A673 (cell line): ENCODE data around the gene NINJ2. TPM values are rescaled to one million over a fixed set of nuclear protein-coding genes. Genes with fewer than 3 reads are reported as not detected.
"Not testable (repeated sequence)": the region's sequence is repeated elsewhere in the genome, so short reads cannot be mapped to it uniquely, and the experiment has no call there.

Experiments
- BruUV-seq: library from RNA; stranded (reverse); fragments of 400-500 nt; replicated peaks from 2 replicates; lab custom pipeline; 2021; lab: Mats Ljungman, UMichigan
- CTCF ChIA-PET: fragments of 300-600 bp; sonication (Branson Sonifier 250); formaldehyde crosslinking; loops from one replicate; lab custom pipeline; 2022; ENCODE audit warnings: antibody characterized with exemption; lab: Charles Lee
- POLR2A ChIA-PET: fragments of 300-600 bp; sonication (Branson Sonifier 250); formaldehyde crosslinking; loops from one replicate; lab custom pipeline; 2022; ENCODE audit warnings: antibody characterized with exemption; ENCODE audit not compliant: low non-redundant PET; lab: Charles Lee
- DNase-seq: peaks from one replicate; pipeline ENCODE4 v3.0.0-alpha.2; 2015; ENCODE audit warnings: low spot score
- H3K27ac ChIP-seq: fragments of 200-600 bp; sonication (generic); 2 replicates; pipeline ENCODE4 v1.5.1; 2016; ENCODE audit warnings: mixed run types, low read depth, mild to moderate bottlenecking, mixed read lengths, antibody characterized with exemption, low read length; ENCODE audit not compliant: poor library complexity, severe bottlenecking
- H3K27me3 ChIP-seq: fragments of 200-600 bp; sonication (generic); replicated peaks from 2 replicates; pipeline ENCODE4 v1.6.1; 2017; ENCODE audit warnings: mixed run types, low read depth, mild to moderate bottlenecking, mixed read lengths, antibody characterized with exemption, low read length; ENCODE audit not compliant: insufficient read depth, poor library complexity
- H3K36me3 ChIP-seq: fragments of 200-600 bp; sonication (generic); 2 replicates; pipeline ENCODE4 v1.6.1; 2016; ENCODE audit warnings: mixed run types, mild to moderate bottlenecking, mixed read lengths, antibody characterized with exemption, low read length; ENCODE audit not compliant: insufficient read depth, poor library complexity, severe bottlenecking
- H3K4me1 ChIP-seq: fragments of 200-600 bp; sonication (generic); 2 replicates; pipeline ENCODE4 v1.6.1; 2017; ENCODE audit warnings: mixed run types, mild to moderate bottlenecking, mixed read lengths, antibody characterized with exemption, low read length; ENCODE audit not compliant: insufficient read depth, poor library complexity, severe bottlenecking
- H3K4me3 ChIP-seq: fragments of 200-600 bp; sonication (generic); 2 replicates; pipeline ENCODE4 v1.5.1; 2016; ENCODE audit warnings: low read depth, mixed run types, mild to moderate bottlenecking, mixed read lengths, low read length; ENCODE audit not compliant: poor library complexity, severe bottlenecking
- H3K9me3 ChIP-seq: fragments of 200-600 bp; sonication (generic); 2 replicates; pipeline ENCODE4 v1.6.1; 2016; ENCODE audit warnings: mixed run types, low read depth, mild to moderate bottlenecking, mixed read lengths, antibody characterized with exemption, low read length; ENCODE audit not compliant: poor library complexity, severe bottlenecking
- EZH2 ChIP-seq: fragments of 200-600 bp; sonication (generic); IDR thresholded peaks from 2 replicates; pipeline ENCODE4 v1.6.1; 2017; ENCODE audit warnings: borderline replicate concordance, low read depth, mild to moderate bottlenecking, mixed read lengths, antibody characterized with exemption, low read length; ENCODE audit not compliant: poor library complexity, severe bottlenecking
- intact Hi-C: fragments of 100-400 bp; cut with micrococcal nuclease; formaldehyde crosslinking; loops from one replicate; pipeline ENCODE4 v1.10.0; 2022; ENCODE audit not compliant: unreplicated experiment
- total RNA-seq: library from RNA; stranded (reverse); gene quantifications from 2 replicates; pipeline ENCODE4 v1.2.3, GENCODE V29; 2021
- TF ChIP-seq, protein P1 (sequence below): fragments of 300-800, 200-600 bp; sonication (generic); conservative IDR thresholded peaks from 2 replicates; pipeline ENCODE4 v1.5.1; 2017; ENCODE audit warnings: low read depth, mild to moderate bottlenecking, antibody characterized with exemption, low read length, moderate library complexity, mixed read lengths

The NINJ2 gene
- total RNA-seq, 1 experiment from 2014 or later = not detected

DNA sequence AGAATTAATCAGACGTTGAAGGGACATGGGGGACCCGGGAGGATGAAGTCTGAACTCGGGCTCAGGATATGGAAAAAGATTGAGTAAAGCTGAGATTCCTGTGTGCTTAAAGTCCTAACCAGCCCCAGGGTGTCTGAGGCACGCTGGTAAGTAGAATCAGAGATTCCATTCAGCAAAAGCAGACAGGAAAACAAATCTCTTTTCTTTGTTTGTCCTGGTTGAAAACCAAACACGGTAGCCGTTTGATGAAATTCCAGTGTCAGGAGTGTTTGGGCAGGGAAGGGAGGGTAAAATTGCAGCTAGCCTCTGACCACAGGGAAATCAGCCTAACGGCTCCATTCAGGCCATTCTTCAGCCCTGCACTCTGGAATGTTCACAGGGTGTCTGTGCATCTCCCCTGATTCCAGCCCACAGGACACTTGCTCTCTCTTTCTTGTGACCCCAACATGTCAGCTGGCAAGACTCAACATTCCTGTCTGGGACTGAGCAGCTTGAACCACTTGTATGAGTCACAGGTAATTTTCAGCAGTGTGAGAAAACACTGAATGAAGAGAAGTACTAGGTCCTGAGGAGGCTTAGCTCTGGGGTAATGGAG lies 31.0 kb downstream of the NINJ2 start:
- POLR2A ChIA-PET = no interaction called here
- no peak overlapping the region for H3K4me3 ChIP-seq
- no TSS peak for BruUV-seq

DNA sequence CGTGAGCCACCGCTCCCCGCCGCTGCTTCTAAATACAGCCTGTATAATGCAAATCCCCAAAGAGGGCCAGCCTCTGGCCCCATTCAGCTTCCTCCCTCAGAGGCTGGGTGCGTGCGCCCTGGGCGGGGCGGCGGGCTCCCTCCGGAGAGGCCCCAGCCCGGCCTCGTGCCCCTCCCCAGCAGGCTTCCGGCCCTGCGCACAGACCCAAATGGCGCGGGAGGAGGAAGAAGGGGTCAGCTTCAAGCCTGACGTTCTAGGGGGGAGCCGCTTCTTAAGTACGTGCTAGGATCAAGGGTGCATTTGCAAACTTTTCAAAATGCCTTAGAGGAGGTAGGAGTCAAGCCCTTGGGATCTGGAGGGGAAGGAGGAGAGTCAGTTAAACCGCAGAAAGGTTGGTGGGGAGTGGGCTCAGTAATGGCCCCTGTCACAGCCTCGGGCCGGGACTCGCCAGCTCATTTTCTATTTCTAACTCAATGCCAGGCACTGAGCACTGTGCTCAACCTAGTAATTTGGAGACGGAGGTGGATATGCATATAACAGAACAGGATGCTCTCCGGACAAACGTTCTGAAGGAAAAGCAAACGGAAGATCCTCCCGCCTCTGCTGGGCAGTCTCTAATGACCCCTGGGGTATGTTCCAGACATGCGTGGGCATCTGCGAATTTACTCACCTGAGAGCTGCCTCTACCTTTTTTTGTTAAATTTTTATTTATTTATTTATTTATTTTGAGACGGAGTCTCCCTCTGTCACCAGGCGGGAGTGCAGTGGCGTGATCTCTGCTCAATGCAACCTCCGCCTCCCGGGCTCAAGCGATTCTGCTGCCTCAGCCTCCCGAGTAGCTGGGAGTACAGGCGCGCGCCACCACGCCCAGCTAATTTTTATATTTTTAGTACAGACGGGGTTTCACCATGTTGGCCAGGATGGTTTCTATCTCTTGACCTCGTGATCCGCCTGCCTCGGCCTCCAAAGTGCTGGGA lies 32.3 kb downstream of the NINJ2 start:
- Histone ChIP-seq H3K27ac (no peak overlapping the region), H3K27me3 (no peaks in the 10 kb centered on the region), H3K4me1 (no peaks in the 10 kb centered on the region), H3K9me3 (no peaks in the 10 kb centered on the region), H3K36me3 (no peaks in the 10 kb centered on the region), H3K4me3 (no peak overlapping the region)
- DNase-seq = no peak
- POLR2A ChIA-PET = no interaction called here
- intact Hi-C loops = no loop called here
- TF ChIP-seq EZH2 = no peak
- TF ChIP-seq, protein P1, sequence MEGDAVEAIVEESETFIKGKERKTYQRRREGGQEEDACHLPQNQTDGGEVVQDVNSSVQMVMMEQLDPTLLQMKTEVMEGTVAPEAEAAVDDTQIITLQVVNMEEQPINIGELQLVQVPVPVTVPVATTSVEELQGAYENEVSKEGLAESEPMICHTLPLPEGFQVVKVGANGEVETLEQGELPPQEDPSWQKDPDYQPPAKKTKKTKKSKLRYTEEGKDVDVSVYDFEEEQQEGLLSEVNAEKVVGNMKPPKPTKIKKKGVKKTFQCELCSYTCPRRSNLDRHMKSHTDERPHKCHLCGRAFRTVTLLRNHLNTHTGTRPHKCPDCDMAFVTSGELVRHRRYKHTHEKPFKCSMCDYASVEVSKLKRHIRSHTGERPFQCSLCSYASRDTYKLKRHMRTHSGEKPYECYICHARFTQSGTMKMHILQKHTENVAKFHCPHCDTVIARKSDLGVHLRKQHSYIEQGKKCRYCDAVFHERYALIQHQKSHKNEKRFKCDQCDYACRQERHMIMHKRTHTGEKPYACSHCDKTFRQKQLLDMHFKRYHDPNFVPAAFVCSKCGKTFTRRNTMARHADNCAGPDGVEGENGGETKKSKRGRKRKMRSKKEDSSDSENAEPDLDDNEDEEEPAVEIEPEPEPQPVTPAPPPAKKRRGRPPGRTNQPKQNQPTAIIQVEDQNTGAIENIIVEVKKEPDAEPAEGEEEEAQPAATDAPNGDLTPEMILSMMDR = no peak
- CTCF ChIA-PET = no interaction called here
- no TSS peak for BruUV-seq

More for the DNA sequence above, 31.0 kb downstream of the NINJ2 start:
- no peak overlapping the region for H3K27ac ChIP-seq
- CTCF ChIA-PET = no interaction called here
- TF ChIP-seq, protein P1 = no peak
- no peak for TF ChIP-seq EZH2
- no peaks in the 10 kb centered on the region for H3K36me3 ChIP-seq
- no peaks in the 10 kb centered on the region for H3K9me3 ChIP-seq
- intact Hi-C loops = no loop called here
- no peaks in the 10 kb centered on the region for H3K27me3 ChIP-seq
- no peak for DNase-seq
- H3K4me1 ChIP-seq = no peaks in the 10 kb centered on the region

DNA sequence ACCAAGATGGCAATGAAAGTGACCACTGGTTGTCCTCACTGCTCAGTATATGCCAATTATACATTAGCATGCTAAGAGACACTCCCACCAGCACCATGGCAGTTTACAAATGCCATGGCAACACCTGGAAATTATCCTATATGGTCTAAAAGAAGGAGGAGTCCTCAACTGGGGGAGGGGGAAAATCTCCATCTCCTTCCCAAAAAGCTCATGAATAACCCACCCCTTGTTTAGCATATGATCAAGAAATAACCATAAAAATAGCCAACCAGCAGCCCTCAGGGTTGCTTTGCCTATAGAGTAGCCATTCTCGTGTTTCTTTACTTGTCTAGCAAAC lies 34.5 kb downstream of the NINJ2 start:
- H3K27ac ChIP-seq, POLR2A ChIA-PET, BruUV-seq: not testable (repeated sequence)

More for the DNA sequence above, 34.5 kb downstream of the NINJ2 start:
- CTCF ChIA-PET, H3K27me3 ChIP-seq, DNase-seq, H3K9me3 ChIP-seq, H3K36me3 ChIP-seq, intact Hi-C loops, H3K4me3 ChIP-seq, H3K4me1 ChIP-seq: not testable (repeated sequence)
